Measurements from ENCODE around the gene SNPH.
"Not testable (repeated sequence)": the region's sequence is repeated elsewhere in the genome, so short reads cannot be mapped to it uniquely, and the experiment has no call there.

SNPH gene

DNA sequence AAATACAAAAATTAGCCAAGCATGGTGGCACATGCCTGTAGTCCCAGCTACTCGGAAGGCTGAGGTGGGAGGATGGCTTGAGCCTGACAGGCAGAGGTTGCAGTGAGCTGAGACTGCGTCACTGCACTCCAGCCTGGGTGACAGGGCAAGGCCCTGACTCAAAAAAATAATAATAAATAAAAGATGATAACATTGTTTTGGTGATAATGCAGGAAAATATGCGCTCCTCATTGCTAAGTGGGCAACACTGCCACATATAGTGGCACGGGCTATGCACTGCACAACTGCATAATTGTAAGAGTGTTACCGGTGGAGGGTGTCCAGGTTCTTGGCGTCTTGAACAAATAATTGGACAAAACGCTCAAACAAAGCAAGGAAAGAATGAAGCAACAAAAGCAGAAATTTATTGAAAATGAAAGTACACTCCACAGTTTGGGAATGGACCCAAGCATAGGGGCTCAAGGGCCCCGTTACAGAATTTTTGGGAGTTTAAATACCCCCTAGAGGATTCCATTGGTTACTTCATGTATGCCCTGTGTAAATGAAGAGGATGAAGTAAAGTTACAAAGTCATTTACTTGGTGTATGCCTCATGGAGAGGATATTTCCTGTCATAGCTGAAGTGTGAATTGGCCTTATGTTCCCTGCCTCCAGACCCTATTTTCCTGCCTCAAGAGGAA, 77.5 kb downstream of the SNPH start:
- DNase-seq: not testable (repeated sequence)

DNA sequence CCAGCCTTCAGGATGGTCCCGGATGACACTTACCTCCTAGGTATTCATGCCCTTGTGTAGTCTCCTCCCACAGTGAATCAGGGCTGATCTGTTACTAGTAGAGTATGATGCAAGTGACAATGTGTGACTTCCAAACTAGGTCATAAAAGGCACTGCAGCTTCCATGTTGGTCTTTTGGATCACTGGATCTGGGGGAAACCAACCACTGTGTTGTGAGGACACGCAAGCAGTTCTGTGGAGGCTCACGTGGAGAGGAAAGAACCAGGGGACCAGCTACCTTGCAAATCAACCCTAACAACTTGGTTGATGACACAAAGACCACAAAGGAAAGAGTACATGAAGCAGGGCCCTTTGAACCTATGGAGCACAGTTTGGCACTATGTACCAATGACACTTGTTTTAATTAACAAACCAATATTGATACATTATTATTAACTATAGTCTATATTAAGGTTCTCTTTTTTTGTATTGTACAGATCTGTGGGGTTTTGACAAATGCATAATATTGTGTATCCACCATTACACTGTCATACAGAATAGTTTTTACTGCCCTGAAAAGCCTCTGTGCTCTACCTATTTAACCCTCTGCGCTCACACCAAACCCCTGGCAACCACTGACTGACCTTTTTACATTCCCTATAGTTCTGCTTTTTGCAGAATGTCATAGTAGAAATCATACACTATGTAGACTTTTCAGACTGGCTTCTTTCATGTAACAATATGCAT, 79.1 kb downstream of the SNPH start:
- DNase-seq: no peak

DNA sequence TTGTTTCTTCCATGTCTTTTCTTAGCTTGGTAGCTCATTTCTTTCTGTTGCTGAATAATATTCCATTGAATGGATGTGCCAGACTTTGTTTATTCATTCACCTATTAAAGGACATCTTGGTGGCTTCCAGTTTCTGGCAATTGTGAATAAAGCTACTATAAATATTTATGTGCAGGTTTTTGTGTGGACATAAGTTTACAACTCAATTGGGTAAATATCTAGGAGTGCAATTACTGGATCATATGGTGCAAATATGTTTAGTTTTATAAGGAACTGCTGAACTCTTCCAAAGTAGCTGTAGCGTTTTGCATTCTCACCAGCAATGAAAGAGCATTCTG, 79.6 kb downstream of the SNPH start:
- DNase-seq: no peak

DNA sequence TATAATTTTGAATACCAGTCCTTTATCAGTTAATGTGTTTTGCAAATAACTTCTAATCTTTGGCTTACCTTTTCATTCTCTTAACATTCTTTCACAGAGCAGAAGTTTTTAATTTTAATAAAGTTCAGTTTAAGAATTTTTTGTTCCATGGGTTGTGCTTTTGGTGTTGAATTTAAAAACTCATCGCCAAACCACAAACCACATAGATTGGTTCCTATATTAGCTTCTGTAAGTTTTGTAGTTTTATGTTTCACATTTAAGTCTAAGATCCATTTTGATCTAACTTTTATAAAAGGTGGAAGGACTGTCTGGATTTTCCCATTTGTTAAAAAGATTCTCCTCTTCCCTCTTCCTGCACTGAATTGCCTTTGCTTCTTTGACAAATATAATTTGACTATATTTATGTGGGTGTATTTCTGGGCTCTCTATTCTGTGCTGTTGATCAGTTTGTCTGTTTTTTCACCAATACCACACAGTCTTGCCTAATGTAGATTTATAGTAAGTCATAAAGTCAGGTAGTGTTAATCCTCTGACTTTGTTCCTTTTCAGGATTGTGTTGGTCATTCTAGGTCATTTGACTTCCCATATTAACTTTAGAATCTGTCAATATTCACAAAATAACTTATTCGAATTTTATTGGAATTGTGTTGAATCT, 80.3 kb downstream of the SNPH start:
- DNase-seq: no peak

DNA sequence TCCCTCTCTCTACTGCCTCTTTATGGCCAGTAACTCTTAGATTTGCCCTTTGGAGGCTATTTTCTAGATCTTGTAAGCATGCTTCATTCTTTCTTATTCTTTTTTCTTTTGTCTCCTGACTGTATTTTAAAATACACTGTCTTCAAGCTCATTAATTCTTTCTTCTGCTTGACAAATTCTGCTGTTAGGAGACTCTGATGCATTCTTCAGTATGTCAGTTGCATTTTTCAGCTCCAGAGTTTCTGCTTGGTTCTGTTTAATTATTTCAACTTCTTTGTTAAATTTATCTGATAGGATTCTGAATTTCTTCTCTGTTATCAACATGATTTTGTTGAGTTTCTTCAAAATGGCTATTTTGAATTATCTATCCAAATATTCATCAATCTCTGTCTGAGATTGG, 87.9 kb downstream of the SNPH start:
- no peak for DNase-seq

DNA sequence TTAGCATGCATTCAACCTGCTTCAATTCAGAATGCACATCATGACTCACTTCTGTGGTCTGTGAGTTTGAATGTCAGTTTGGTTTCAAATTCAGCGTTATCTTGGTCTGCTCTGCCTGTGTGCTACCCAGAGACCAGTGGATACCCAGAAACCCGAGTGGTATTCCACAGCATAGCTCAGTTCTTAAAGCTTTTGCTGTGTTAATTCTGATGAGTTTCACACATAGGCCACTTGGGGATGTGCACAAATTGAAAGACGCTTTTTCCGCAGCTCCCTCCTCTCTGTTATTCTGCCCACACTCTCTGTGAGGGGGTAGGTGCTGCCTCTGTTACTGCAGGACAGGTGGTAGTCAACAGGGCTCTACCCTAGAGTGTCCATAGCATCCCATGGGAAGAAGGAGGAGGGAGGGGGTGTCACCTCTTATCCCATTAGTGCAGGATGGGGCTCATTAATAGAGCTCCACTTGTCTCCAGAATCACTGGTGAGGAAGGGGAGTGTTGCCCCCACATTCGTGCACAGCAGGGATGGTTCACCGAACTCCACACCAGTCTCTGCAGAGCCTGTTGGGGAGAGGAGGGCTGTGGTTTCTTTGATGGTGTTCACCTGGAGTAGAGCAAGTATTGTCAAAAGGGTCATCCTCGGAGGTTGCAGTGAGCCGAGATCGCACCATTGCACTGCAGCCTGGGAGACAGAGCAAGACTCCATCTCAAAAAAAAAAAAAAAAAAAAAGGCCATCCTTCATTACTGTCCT, 92.0 kb downstream of the SNPH start:
- DNase-seq: no peak
